Adrenal gland (tissue), 5 donors: ENCODE data around the gene ERCC6L2.

Experiments
- POLR2A ChIP-seq, 2 donors: fragments of 450-650 bp; IDR thresholded peaks; one replicate each; pipeline ENCODE4 v1.6.1; 2017; ENCODE audit warnings: antibody characterized with exemption in 2 of 2, mild to moderate bottlenecking in 2 of 2, moderate library complexity in 1 of 2
- TF ChIP-seq, protein P1 (sequence below), 6 experiments: fragments of 450-650 bp in 4 of 6; fragments of 200-600 bp in 2 of 6; sonication (generic) in 1 of 6; IDR thresholded peaks; 1 replicate in 5 of 6; 2 replicates in 1 of 6; pipeline versions ENCODE4 v1.5.1 to v1.8.0; 2016 to 2021; ENCODE audit warnings: antibody characterized with exemption in 6 of 6, mild to moderate bottlenecking in 2 of 6, moderate library complexity in 1 of 6
- donor health status: DM: no; HTN: no; CAD: no.

DNA sequence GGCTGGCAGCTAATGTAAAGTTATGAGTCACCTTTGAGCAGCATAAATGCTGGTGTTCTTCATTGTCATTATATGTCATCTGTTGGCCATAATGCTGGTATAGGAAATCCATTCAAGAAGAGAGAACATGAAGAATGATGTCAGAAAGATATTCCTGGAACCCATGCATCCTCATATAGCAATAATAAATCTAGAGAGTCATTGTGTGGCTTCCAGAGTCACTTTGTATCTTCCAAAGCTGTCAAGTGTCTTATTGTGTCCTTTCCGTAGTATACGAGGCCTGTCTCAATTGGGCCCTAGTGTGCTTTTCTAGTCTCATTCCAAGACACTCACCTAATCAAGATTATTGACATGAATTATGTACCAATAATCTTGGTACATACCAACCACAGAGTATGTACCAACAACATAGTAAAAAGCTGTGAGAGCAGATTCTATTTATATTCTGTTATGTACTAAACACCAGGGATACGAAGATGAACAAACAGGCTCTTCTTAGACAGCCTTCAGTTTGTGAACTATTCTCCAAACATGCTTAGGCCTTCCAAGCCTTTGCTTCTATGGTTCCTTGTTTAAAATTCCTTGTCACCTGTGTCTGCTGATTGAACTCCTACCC is 110.1 kb downstream of the ERCC6L2 start:
- TF ChIP-seq, protein P1, sequence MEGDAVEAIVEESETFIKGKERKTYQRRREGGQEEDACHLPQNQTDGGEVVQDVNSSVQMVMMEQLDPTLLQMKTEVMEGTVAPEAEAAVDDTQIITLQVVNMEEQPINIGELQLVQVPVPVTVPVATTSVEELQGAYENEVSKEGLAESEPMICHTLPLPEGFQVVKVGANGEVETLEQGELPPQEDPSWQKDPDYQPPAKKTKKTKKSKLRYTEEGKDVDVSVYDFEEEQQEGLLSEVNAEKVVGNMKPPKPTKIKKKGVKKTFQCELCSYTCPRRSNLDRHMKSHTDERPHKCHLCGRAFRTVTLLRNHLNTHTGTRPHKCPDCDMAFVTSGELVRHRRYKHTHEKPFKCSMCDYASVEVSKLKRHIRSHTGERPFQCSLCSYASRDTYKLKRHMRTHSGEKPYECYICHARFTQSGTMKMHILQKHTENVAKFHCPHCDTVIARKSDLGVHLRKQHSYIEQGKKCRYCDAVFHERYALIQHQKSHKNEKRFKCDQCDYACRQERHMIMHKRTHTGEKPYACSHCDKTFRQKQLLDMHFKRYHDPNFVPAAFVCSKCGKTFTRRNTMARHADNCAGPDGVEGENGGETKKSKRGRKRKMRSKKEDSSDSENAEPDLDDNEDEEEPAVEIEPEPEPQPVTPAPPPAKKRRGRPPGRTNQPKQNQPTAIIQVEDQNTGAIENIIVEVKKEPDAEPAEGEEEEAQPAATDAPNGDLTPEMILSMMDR (IDR thresholded peaks at IDR 0.05), result no peak
- no peak for TF ChIP-seq POLR2A (IDR thresholded peaks at IDR 0.05)
